Measurements from ENCODE around the gene LLGL2.
"Not testable (repeated sequence)": the region's sequence is repeated elsewhere in the genome, so short reads cannot be mapped to it uniquely, and the experiment has no call there.

LLGL2 gene

DNA sequence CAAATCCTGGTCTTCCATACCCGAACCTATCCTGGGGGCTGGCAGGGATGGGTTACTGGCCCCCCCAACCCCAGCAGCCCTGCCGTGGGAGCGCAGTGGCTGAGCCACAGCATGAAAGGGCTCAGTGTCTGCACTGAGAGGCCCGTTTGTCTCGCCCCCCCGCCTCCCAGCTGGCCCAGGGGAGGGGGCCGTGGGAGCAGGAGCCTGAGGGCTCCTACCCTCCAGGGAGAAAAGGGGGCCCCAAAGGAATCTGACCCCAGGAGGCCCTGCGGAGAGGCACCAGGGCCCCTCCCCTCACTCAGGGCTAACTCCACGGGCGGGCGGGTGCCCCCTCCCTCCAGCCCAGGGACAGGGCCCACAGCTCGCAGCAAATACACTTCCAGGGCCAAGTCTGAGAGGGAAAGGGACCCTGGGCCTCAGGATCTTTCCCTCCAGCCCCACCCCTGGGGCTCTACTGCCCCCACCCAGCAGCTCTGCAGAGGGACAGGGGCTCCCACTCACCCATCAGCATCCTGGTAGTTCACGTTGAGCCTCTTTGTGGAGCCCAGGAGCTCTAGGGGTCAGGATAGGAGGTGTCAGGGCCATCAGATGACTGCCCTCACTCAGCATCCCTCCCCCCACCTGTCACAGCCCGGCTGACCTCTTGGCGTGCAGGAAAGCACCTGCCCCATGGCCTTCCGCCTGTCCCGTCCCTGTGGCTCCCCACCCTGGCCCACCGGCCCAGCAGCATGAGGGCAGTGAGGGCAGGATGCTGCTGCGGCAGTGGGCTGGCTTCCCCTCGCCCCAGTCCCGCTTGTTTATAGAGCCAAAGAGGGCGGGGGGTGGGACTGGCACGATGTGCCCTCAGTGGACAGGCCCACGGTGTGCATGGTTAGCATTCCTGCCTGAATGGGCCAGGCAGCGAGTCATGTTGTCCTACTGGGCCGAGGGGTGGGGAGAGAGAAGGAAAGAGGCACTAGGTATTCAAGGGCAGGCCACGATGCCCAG is 17.5 kb upstream of the LLGL2 start:
- no peak for DNase-seq

GRCh38 chr17:75508931-75509361 is 16.6 kb upstream of the LLGL2 start:
- DNase-seq = no peak

DNA sequence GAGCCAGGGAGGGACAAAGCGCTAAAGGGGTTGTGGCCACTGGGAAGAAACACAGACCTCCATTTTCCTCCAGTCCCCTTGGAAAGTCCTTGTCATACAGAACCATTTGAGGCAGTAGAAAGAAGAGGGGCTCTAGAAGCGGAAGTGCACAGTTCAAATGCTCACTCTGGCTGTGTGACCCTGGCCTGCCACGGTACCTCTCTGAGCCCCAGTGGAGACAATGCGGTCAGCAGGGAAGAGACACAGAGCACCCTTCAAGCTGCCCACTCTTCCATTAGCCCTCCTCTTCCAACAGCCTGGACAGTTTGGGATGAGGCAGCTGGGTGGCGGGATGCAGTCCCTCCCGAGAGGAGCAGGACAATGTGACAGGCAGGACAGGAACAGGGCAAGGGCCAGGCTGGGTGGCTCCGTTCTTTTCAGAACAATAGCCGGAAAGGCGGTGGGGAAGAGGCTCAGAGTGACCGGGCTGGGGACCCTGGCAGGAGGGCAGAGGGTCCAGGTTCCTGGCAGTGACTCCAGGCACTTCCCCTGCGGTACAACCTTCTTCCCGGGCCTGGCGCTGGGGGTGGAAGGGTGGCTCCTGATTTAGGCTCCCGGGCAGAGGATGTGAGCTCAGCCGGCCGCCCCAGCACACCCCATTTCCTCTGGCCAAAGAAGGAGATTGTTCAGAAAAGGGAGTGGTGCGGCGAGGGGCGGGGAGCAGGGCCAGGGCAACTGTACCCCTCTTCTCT is 15.8 kb upstream of the LLGL2 start:
- no peak for DNase-seq

- no peak for DNase-seq
These were observed 14.3 kb upstream of the LLGL2 start for GRCh38 chr17:75511270-75511609.

DNA sequence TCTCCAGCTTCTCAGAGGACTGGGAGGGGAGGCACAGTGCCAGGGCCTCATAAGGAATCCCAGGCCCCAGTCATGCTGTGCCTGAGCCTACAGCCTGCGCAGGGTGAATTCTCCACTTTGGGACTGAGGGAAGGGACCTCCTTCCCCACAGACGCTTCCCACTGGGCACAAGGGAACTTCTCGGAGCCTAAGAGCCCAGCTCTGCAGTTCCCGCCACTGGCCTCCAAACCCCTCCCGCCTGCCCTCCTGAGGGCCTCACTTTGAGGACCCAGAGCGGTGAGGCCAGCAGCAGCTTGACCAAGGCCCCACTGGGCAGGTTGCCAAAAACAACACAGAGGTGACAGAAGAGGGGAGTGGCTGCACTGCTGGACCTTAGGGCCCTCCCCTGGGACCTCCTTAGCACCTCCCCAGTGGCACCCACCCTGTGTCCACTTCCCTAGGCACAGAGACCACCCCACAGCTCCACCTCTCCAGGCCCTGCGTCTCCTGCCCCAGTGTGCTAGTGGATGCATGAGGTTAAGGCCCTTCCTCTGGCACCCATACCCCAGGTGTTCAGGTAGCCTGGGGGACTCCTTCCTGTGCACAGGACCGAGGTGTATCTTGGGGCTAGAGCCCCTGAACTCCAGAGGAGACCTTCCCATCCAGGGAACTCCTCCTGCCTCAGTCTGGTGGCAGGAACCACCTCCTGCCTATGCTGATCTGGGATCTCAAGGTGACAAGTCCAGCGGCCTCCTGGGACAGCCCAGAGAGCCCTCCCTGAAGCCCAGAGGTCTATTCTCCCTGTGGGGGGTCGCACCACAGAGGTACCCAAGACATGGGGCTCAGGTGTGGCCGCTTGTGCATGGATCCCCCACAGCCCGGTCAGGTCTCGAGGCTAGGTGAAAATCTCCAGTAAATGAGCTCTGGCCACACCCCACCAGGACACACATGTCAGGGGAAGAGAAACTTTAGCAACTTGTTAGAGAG is 13.6 kb upstream of the LLGL2 start:
- DNase-seq = no peak

GRCh38 chr17:75512926-75513640 is 12.4 kb upstream of the LLGL2 start:
- DNase-seq = no peak

DNA sequence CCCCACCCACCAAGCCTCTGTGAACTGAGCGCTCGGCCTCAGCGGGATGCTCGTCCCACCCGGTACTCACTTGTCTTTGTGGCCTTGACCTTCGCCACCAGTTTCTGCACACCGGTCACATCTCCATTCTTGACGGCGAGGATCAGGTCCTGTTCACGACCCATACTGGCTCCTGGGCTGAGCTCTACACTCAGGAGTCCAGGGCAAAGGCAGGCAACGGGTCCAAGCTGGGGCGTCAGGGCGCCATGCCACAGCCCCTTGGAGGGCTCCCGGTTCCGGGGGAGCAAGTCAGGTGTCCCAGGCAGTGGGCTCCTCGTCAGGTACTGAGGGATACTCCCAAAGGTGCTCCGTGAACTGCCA is 11.9 kb upstream of the LLGL2 start:
- no peak for DNase-seq

GRCh38 chr17:75514299-75514918 is 11.1 kb upstream of the LLGL2 start:
- DNase-seq = no peak

GRCh38 chr17:75514919-75515495 is 10.5 kb upstream of the LLGL2 start:
- DNase-seq = no peak

- peak in 1 of 2 experiments; percentile 79 for DNase-seq
These were observed 9.8 kb upstream of the LLGL2 start, which contains the start of gene CASKIN2 for GRCh38 chr17:75515496-75516254. TSS of gene CASKIN2 (minus strand) at chr17:75515537. CDS start at chr17:75513804, 1,733 bp downstream.

DNA sequence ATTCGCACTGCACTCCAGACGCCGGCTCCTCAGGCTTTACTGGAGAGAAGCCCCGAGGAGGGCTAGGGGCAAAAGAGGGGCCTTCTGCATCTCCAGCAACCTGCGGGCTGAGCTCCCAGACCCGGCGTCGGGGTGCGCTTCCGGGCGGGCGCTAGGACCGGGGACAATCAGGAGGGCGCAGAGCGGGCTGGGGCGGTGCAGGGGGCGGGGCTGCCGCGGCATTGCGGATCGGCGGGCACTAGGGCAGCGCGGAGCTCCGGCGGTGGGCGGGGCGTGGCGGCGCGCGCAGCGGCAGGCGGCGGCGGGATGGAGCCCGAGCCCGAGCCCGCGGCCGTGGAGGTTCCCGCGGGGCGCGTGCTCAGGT is 9.3 kb upstream of the LLGL2 start, which contains the start of gene TSEN54:
Gene TSEN54 (plus strand): TSS at position 274 of the 364 bp plus-strand sequence. CDS start 33 bp downstream, at position 307.
- DNase-seq = peak in 1 of 2 experiments; percentile 59

- DNase-seq = no peak
These were observed 8.7 kb upstream of the LLGL2 start for GRCh38 chr17:75516619-75517296.

GRCh38 chr17:75517297-75517865 is 8.1 kb upstream of the LLGL2 start:
- DNase-seq = no peak

GRCh38 chr17:75518201-75518600 is 7.3 kb upstream of the LLGL2 start:
- DNase-seq = no peak

DNA sequence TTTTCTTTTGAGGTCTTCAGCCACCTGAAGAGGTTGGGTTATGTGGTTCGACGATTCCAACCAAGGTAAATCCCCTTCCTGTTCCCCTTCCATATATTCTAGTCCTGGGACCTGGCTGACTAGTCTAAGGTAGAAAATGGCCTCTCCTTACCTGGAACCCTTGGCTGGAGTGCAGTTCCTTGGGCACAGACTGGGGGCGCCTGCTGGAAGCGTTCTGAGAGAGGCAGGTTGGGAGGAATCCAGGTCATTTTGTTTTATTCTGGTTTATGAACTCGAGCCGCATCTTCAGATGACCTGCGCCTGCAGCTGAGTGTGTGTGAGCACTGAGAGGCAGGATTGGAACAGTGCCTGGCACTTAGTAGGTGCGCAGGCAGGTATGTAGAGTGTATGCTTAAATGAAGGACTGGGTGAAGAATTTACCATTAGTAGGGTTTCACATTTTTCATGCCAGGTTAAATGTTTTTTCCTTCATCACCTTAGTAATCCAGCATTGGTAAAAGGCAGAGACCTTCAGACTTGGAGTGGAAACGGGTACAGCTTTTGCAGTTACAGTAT is 6.4 kb upstream of the LLGL2 start:
- no peak for DNase-seq

GRCh38 chr17:75520413-75520812 is 5.1 kb upstream of the LLGL2 start:
- DNase-seq = not testable (repeated sequence)

DNA sequence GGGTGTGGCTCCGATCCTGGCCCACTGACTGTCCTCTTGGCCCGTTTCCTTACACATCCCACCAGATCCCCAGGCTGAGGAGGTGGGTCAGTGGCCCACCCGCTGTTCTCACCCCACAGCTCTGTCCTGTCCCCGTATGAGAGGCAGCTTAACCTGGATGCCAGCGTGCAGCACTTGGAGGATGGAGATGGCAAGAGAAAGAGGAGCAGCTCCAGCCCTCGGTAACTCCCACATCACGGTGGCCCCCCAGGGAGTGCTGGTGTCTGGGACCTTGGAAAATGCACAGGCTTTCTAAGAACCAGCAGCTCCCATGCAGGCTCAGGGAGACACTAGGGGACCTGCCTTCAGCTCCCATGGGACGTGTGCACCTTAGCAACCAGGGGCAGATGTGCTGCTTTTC is 4.2 kb upstream of the LLGL2 start:
- no peak for DNase-seq

DNA sequence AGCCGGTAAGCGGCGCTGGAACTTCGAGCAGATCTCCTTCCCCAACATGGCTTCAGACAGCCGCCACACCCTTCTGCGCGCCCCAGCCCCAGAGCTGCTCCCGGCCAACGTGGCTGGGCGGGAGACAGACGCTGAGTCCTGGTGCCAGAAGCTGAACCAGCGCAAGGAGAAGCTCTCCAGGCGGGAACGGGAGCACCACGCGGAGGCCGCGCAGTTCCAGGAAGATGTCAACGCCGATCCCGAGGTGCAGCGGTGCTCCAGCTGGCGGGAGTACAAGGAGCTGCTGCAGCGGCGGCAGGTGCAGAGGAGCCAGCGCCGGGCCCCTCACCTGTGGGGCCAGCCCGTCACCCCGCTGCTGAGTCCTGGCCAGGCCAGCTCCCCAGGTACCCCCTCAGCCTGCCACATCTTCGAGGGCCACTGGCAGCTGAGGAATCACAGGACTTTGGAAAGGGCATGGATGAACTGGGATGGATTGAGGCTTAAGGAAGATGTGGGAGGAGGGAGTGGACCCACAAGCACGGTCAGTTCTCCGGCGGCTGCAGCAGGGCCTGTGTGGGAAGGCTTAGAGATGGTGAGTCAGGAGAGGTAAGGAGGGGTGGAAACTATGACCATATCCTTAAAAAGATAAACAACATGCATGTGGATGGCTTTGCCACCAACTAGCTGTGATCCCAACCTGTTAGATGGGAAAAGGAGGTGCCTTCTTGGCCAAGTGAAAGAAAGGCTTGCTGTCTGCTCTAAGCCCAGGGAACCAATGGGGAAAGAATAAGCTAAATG is 3.4 kb upstream of the LLGL2 start:
- DNase-seq = no peak
